Ectodermal cell (in vitro differentiated cells): ENCODE data around the gene MS4A10.
"Not testable (repeated sequence)": the region's sequence is repeated elsewhere in the genome, so short reads cannot be mapped to it uniquely, and the experiment has no call there.

Source experiments
- H3K27ac ChIP-seq: 2 replicates; pipeline ENCODE4 v1.7.0; 2013; ENCODE audit warnings: mild to moderate bottlenecking, low read depth, low read length; ENCODE audit not compliant: insufficient read depth, poor library complexity, severe bottlenecking
- H3K27me3 ChIP-seq: 2 replicates; pipeline ENCODE4 v1.7.0; 2013; ENCODE audit warnings: mild to moderate bottlenecking, low read length; ENCODE audit not compliant: insufficient read depth, control insufficient read depth, poor library complexity, severe bottlenecking
- H3K36me3 ChIP-seq: one replicate; pipeline ENCODE4 v1.7.0; 2013; ENCODE audit warnings: low read length; ENCODE audit not compliant: control insufficient read depth, insufficient read depth
- H3K4me1 ChIP-seq: one replicate; pipeline ENCODE4 v1.7.0; 2013; ENCODE audit warnings: low read length; ENCODE audit not compliant: control insufficient read depth, insufficient read depth
- H3K4me3 ChIP-seq: 2 replicates; pipeline ENCODE4 v1.7.0; 2013; ENCODE audit warnings: low read depth, low read length, control low read depth; ENCODE audit not compliant: insufficient read depth
- H3K9me3 ChIP-seq: 2 replicates; pipeline ENCODE4 v1.7.0; 2013; ENCODE audit warnings: mild to moderate bottlenecking, low read length, moderate library complexity; ENCODE audit not compliant: control insufficient read depth
- WGBS, 2 experiments: methylation state at CpG; one replicate each; pipeline ENCODE4 v1.1.7; 2013; ENCODE audit warnings: missing lambda C conversion rate in 2 of 2; 5-methylcytosine and 5-hydroxymethylcytosine counted together

MS4A10 gene

GRCh38 chr11:60818057-60818456 is 32.9 kb downstream of the MS4A10 start:
- Histone ChIP-seq H3K4me3 (no peak overlapping the region), H3K27ac (no peak overlapping the region), H3K36me3 (no peaks in the 10 kb centered on the region), H3K4me1 (no peaks in the 10 kb centered on the region), H3K27me3 (no peaks in the 10 kb centered on the region), H3K9me3 (no peaks in the 10 kb centered on the region)
- WGBS, 2 experiments: 85 to 88% methylated on average over 4 of the region's 4 CpGs

- no peak overlapping the region for H3K27ac ChIP-seq
- H3K9me3 ChIP-seq: no peaks in the 10 kb centered on the region
- H3K4me3 ChIP-seq: no peak overlapping the region
- WGBS, 2 experiments: 89 to 90% methylated on average over 15 of the region's 15 CpGs
- H3K27me3 ChIP-seq: no peaks in the 10 kb centered on the region
- no peaks in the 10 kb centered on the region for H3K36me3 ChIP-seq
- H3K4me1 ChIP-seq: no peaks in the 10 kb centered on the region
These were observed 36.9 kb downstream of the MS4A10 start for GRCh38 chr11:60821827-60822599.

DNA sequence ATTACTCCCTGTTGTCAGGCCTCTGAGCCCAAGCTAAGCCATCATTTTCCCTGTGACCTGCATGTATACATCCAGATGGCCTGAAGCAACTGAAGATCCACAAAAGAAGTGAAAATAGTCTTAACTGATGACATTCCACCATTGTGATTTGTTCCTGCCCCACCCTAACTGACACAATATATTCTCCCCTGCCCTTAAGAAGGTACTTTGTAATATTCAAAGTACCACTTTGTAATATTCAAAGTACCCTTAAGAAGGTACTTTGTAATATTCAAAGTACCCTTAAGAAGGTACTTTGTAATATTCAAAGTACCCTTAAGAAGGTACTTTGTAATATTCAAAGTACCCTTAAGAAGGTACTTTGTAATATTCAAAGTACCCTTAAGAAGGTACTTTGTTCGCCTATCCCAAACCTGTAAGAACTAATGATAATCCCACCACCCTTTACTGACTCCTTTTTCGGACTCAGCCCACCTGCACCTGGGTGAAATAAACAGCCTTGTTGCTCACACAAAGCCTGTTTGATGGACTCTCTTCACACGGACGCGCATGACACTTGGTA is 38.7 kb downstream of the MS4A10 start:
- 92 to 94% methylated on average over 5 of the region's 5 CpGs for WGBS, 2 experiments

GRCh38 chr11:60825118-60825517 is 40.0 kb downstream of the MS4A10 start:
- Histone ChIP-seq H3K27me3 (no peaks in the 10 kb centered on the region), H3K27ac (no peak overlapping the region), H3K36me3 (no peaks in the 10 kb centered on the region), H3K4me3 (no peak overlapping the region), H3K9me3 (no peaks in the 10 kb centered on the region), H3K4me1 (no peaks in the 10 kb centered on the region)
- WGBS, 2 experiments: 90 to 91% methylated on average over 5 of the region's 5 CpGs

More for the DNA sequence above, 38.7 kb downstream of the MS4A10 start:
- H3K27ac ChIP-seq, H3K4me3 ChIP-seq, H3K27me3 ChIP-seq, H3K9me3 ChIP-seq, H3K4me1 ChIP-seq, H3K36me3 ChIP-seq: not testable (repeated sequence)

DNA sequence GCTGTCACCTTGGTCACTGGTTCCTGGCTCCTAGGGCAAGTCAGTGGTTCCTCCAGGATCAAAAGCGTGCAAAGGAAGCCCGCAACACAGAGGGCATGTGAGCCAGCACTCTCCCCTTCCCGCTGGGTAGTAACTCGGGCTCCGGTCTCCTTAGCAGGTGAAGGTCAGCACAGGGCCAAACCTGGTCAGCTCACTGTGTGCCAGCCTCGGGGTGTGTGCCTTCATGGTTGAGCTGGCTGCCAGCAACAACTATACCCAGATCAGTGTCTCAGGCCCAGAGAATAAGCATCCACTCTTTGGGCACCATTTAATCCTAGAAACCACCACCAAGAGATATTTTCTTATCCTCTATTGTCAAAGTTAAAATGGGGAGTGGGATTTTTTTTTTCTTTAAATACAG is 40.7 kb downstream of the MS4A10 start:
- WGBS, 2 experiments: 85% methylated on average over 6 of the region's 6 CpGs
- Histone ChIP-seq H3K4me1 (no peaks in the 10 kb centered on the region), H3K4me3 (no peak overlapping the region), H3K9me3 (no peaks in the 10 kb centered on the region), H3K27ac (no peak overlapping the region), H3K27me3 (no peaks in the 10 kb centered on the region), H3K36me3 (no peaks in the 10 kb centered on the region)

DNA sequence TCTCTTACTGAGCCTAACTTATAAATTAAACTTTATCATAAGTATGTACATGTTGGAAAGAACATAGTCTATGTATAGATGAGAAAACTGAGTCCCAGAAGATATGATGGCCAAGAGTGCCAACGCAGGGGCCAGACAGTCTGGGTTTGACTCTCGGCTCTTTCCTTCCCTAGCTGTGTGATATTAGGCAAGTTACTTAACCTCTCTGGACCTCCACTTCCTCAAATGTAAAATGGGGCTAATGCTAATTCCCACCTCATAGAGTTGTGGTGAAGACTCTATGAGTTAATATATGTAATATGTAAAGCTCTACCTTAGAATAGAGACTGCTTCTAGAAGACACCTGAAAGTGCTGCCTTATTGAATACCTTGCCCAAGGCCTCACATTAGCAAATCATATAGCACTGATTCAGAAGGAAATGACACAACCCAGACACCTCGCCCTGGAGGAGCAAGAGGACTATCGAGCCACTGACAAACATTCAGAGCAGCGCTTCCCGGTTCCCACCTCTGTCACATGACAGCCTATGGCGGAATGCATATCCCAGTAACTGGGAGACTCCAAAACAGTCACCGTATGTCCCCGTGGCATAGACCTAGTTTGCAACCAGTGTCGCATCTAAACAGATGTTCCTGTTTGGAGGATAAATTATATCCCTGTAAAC is 45.5 kb downstream of the MS4A10 start:
- no peaks in the 10 kb centered on the region for H3K36me3 ChIP-seq
- H3K9me3 ChIP-seq: no peaks in the 10 kb centered on the region
- no peaks in the 10 kb centered on the region for H3K4me1 ChIP-seq
- peaks cover 24% of the 10 kb centered on the region for H3K27me3 ChIP-seq
- no peak overlapping the region for H3K4me3 ChIP-seq
- WGBS, 2 experiments: 55 to 58% methylated on average over 10 of the region's 10 CpGs
- H3K27ac ChIP-seq: no peak overlapping the region

- 23 to 25% methylated on average over 8 of the region's 8 CpGs for WGBS, 2 experiments
- no peaks in the 10 kb centered on the region for H3K36me3 ChIP-seq
- no peak overlapping the region for H3K4me3 ChIP-seq
- no peaks in the 10 kb centered on the region for H3K9me3 ChIP-seq
- H3K27me3 ChIP-seq: peaks cover 26% of the 10 kb centered on the region
- no peak overlapping the region for H3K27ac ChIP-seq
- H3K4me1 ChIP-seq: no peaks in the 10 kb centered on the region
These were observed 46.0 kb downstream of the MS4A10 start for GRCh38 chr11:60831143-60831500.

DNA sequence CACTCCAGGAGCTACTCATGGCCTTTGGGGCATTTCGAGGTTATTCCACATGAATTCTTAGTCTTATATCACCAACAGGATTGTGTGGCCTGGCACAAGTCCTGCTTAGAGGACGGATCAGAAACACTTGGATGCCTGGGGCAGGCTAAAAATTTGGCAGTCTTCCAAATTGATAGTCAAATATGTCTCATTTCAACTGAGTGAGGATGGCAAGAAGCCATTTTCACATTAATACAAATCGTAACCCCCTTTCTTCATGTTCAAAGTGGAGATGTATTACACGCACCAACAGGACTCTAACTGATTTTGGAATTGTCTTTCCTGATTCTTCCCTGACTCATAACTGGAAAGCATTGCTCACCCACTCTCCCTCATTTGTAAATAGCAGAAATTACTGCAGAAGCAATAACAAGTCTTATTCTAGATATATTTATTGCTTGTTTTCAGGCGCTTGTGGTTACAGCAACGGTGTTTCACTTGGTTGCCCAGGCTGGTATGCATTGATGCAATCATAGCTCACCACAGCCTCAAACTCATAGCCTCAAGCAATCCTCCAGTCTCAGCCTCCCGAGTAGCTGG is 46.5 kb downstream of the MS4A10 start:
- 70 to 73% methylated on average over 7 of the region's 7 CpGs for WGBS, 2 experiments
- no peak overlapping the region for H3K4me3 ChIP-seq

DNA sequence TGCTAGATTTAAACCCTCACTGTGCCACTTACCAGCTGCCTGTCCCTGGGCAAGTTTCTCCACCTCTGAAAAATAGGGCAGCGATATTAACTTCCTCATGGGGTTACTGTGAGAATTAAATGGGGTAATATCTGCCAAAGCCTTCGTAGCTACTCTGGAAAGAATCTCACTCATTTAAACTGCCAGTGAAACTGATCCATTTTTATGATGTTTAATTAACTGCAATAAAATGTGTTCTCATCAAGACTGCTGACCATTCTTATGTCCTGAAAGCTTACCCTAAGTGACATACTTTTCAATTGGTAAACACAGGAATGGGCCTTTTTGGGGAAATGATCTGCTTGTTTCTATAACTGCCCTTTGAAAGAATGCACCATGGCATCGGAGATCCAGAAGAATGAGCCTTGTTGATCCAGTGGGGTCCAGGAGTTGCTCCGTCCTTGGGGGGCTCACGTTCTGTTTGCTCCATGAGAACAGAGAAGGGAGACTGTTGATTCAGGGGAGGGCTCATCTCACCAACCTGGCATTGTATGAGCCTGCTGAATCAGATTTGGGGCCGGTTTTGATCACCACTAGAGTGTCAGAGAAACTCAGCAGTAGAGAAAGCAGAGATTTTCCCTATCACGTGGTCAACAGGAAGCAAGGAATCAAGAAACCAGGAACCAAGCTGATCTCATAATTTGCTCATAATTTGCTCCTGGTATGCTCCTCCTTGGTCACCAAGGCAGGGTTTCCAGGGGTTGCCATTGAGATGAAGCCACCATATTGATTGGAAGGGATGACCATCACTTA is 49.8 kb downstream of the MS4A10 start:
- H3K4me3 ChIP-seq: no peak overlapping the region
- H3K4me1 ChIP-seq: no peaks in the 10 kb centered on the region
- WGBS, 2 experiments: 63 to 77% methylated on average over 6 to 7 of the region's 7 CpGs
- H3K27me3 ChIP-seq: peaks cover 26% of the 10 kb centered on the region
- H3K36me3 ChIP-seq: no peaks in the 10 kb centered on the region
- H3K9me3 ChIP-seq: no peaks in the 10 kb centered on the region
- no peak overlapping the region for H3K27ac ChIP-seq

More for the DNA sequence above, 46.5 kb downstream of the MS4A10 start:
- H3K27ac ChIP-seq: no peak overlapping the region
- no peaks in the 10 kb centered on the region for H3K4me1 ChIP-seq
- H3K27me3 ChIP-seq: peaks cover 26% of the 10 kb centered on the region
- no peaks in the 10 kb centered on the region for H3K9me3 ChIP-seq
- no peaks in the 10 kb centered on the region for H3K36me3 ChIP-seq

DNA sequence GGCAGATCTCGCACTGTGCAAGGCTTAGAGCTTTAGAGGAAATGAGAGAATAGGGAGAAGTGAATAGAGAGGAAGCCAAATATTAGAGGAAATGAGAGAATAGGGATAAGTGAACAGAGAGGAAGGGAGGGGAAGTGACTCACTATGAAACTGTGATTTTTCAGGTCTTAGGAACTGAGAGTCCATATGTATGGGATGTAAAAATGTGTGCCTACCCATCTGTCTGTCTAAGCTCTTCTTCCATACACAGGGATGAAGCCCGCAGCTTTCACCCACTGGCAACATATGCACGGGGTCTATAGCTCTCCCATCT is 50.4 kb downstream of the MS4A10 start:
- Histone ChIP-seq H3K4me3 (no peak overlapping the region), H3K36me3 (no peaks in the 10 kb centered on the region), H3K4me1 (no peaks in the 10 kb centered on the region), H3K27ac (no peak overlapping the region), H3K27me3 (peaks cover 26% of the 10 kb centered on the region), H3K9me3 (no peaks in the 10 kb centered on the region)
- 89 to 92% methylated on average over 3 of the region's 3 CpGs for WGBS, 2 experiments
